ENCODE data around the gene IFT88.
"Not testable (repeated sequence)": the region's sequence is repeated elsewhere in the genome, so short reads cannot be mapped to it uniquely, and the experiment has no call there.

IFT88 gene

GRCh38 chr13:20636079-20636478, 69.1 kb downstream of the IFT88 start:
- DNase-seq: no peak

GRCh38 chr13:20637811-20638210, 70.9 kb downstream of the IFT88 start:
- DNase-seq: no peak

GRCh38 chr13:20647758-20648157, 80.8 kb downstream of the IFT88 start:
- DNase-seq: no peak

DNA sequence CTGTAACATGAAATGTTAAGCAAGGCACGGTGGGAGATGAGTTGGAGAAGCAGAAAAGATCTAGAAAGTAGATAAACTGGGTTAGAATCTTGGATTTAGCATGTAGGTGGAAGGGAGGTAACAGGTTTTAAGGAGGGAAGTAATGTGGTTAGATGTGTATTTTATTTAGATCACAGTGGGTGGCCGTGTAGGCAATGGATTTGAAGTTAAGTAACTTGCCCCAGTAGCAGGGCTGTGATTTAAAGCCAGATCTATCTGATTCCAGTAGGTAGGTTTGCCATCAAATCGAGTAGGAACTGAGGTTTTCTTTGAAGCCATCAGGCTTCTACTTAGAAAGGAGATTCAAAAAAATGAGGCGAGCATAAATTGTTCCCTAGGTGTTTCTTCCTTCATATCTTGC, 86.0 kb downstream of the IFT88 start:
- DNase-seq: no peak

GRCh38 chr13:20654156-20654555, 87.2 kb downstream of the IFT88 start:
- no peak for DNase-seq

DNA sequence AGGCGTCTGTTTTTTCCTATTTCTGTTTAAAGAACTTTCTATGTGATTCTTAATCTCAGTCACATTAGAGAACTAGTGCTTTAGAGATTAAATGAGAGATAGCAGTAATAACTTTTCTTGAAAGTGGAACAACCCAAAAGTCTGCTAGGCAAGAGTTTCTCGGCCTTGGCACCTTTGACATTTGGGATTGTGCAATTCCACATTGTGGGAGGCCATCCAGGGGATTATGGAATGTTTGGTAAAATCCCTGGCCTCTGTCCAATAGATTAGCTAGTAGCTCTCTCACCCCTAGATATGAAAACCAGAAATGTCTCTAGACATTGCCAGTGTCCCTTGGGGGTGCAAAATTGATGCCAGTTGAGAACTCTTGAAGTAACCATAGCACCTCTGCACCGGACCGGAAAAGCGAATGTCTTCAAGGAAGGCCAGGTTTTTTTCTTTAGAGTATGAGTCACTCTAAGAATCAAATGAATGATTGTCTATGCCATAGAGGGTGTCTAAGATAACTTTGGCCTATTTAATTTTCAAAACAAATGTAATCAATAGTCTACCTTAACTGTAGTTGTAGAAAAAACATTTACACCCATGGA, 91.6 kb downstream of the IFT88 start:
- no peak for DNase-seq

DNA sequence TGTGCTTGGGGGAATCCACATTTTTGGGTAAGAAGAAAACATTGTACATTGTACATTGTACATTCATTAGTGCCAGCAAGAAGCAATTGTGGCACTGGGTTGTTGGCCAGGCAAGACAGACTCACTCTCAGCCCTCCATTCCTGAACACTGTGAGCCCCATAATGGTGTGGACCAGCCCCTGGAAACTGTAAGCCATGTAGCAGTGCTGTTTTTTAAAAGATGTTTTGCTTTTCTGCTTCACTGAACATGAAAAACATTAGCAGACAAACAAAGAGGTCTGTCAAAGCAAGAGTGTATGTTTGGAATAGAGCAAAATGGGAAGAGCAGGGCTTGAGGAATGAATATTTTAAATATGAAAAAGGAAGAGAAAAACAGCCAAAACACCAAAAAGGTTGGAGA, 97.4 kb downstream of the IFT88 start:
- DNase-seq: peak in 1 of 3 experiments; percentile 3

DNA sequence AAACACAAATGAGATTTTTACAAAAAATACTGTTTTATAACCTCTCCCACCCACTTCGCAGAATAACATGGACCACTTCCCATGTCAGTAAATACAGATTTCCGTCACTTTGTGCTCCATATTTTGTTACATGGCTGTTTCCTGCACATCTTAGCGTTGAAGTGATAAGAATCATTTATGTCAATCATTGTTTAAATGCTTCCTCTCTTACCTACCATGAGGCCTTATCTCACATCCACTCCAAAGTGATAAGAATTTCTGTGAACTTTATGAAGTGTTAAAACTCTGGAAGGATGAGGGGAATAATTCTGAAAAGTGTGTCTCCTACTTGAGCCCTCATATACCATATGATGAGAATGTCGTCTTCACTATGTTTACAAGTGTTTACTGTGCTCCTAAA, 100.0 kb downstream of the IFT88 start:
- no peak for DNase-seq

DNA sequence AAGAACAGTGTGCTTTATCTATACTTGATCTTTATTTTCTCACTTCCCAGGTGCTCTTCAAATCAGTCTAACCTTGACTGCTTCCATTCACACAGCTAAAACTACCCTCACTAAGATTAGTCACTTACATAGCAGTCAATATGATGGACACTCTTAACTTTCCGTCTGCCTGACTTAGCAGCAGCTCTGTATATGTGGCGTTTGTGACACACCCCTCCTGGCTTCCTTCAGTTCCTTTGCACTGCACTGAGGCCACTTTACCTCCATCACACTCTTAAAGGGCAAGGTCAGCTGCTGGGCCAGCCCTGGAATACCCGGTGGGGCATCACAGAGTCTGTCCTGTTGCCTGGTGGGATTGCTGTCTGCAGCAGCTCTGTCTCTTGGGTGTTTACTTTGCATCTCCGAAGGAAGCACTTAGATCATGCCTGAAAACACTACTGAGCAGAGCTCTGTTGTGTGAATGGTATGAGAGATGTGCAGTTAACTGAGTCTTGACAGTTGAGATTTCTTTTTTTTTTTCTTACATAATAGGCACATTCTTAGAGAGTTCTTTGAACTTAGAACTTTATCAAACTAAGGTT, 101.0 kb downstream of the IFT88 start:
- DNase-seq: no peak

GRCh38 chr13:20669162-20669561, 102.2 kb downstream of the IFT88 start:
- no peak for DNase-seq

DNA sequence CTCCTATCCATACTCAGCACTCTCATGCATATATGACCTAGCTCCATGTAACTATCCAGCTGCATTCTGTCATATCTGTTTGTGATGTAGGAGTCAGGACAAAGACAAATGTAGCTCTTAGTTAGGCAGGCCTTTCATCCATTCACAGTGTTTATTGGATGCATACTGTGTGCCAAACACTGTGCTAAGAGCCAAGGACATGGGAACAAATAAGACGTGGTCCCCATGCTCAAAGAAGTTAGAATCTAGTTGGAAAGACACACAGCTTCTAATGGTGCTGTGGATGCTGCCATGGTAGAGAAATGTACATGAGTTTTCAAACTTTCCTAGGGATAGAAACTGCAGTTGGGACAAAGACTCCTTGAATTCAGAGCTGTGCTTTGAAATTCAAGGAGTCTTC, 104.8 kb downstream of the IFT88 start:
- DNase-seq: no peak

GRCh38 chr13:20672772-20673171, 105.8 kb downstream of the IFT88 start:
- DNase-seq: no peak

GRCh38 chr13:20673715-20674114, 106.8 kb downstream of the IFT88 start:
- no peak for DNase-seq

- no peak for DNase-seq
Measured at GRCh38 chr13:20676213-20676612, 109.3 kb downstream of the IFT88 start.

GRCh38 chr13:20678606-20679005, 111.6 kb downstream of the IFT88 start:
- not testable (repeated sequence) for DNase-seq

- no peak for DNase-seq
Measured at GRCh38 chr13:20679879-20680278, 112.9 kb downstream of the IFT88 start.

DNA sequence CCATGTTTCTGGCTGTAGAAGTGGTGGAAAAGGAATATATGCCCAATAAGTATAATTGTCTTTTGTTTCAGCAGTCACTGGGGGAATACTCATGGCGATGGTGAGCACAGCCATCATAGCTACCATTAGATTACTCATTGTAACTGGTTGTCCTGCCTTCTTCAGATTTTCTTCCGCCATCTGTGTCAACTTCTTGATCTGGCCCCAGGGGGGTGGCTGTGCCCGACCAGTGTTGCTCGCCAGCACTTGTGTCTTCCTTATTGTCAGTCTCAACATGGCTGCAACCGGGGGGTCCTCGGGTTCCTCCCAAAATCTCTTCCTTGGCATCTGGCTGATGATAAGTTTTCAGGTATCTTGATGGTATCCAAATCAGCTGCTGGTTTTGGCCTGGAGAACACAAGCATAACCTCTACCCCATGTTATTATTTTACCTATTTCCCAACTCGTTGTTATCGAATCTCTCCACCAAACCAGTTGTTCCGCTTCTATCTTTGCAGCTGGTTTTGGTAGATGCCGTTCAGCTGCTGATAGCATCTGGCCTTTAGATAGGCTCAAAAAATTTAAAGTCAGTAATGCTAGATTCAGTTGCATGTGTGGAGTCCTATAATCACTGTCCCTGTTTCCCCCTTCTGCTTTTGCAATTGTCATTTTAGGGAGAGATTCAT, 113.6 kb downstream of the IFT88 start:
- DNase-seq: no peak

DNA sequence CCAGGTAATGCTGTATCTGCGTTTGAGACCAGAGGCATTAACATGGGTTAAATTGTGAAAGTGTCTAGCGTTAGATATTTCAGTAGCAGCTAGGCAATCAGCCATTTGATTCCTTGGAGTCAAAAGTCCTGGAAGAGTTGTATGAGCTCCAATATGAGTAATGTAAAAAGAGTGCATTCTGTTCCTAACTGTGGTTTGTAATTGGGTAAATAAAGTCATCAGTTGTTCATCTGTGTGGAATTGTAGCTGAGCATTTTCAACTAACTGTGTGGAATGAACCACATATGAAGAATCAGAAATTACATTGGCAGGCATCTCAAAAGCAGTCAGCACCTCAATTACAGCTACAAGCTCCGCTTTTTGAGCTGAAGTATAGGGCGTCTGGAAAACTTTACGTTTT, 114.5 kb downstream of the IFT88 start:
- not testable (repeated sequence) for DNase-seq

DNA sequence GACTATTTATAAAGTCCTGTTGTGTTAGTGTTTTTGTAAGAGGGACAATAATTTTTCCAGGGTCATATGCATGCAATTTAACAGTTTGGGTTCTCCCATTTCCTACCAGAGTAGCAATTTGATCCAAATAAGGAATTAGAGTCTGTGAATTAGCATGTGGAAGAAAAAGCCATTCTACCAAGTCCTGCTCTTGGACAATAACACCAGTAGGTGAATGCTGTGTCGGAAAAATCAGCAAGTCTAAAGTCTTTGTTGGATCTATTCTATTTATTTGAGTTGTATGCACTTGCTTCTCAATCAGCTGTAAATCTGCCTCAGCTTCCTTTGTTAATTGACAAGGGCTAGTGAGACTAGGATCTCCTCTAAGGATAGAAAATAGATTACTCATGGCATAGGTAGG, 115.1 kb downstream of the IFT88 start:
- no peak for DNase-seq

- no peak for DNase-seq
Measured at GRCh38 chr13:20684041-20684440, 117.1 kb downstream of the IFT88 start.

DNA sequence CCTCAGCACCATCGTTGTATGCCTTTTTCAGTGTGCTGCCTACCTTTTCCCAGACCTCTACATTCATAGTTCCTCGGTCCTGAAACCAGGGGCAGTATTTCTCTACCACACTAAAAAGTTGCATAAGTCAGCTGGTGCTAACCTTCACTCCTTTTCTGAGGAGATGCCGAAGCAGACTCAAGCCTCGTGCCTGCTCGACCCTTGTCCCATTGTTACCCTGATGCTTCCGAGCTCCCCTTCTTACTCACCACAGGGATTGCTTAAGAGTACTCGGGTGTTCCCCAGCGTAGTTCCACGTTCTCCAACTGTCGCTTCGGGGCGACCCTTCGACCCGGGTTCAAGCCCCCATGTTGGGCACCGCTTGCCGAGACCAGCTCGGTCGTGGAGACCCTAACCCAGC, 117.6 kb downstream of the IFT88 start:
- DNase-seq: no peak

GRCh38 chr13:20685092-20685491, 118.1 kb downstream of the IFT88 start:
- DNase-seq: no peak

DNA sequence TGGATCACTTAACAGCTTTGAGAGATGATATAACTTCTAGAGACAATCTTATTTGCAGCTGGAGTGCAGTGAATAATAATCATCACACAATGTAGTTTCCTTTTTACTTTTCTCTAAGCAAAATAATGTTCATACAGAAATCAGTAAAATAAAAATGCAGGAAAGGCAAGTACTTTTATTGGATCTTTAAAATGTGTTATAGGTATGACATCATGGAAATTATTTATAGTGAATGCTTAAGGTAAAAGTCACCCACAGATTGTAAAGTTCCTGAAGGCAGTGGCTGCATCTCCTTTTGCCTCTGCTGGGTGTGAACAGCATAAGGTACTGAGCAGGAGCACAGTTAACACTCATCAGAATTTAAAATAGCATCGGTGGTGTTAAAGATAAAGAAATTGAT, 119.2 kb downstream of the IFT88 start:
- DNase-seq: no peak

DNA sequence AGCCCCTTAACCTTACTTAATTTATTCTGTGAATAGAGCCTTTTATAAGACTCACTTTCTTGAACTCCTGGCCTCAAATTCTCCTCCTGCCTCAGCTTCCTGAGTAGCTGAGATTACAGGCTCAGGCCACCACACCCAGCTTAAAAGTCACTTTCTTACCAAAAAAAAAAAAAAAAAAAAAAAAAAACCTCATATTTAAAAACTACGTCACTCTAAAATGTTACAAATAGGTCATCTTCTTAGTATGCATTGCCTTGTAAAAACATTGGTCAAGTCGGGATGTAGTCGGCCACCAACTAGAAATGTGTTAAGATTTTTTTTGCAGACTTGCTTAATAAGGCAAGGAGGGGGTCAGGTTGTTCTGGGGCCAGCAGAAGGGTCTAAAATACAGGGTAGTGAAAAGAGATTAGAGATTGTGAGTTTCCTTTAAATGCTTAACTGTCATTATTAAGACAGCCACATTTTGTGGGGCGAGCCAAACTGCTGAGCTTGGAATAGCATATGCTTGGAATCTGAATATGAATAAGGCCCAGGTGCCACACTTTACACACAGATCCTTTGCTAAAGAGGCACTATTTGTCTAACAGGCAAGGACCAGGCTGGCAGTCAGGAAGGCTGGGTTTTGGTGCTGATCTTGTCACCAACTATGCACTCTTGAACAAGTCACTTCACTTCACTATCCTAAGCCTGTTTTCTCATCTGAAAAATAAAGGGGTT, 120.1 kb downstream of the IFT88 start:
- DNase-seq: no peak

Measured in NCI-H1417 (cell line).